Astrocyte of the cerebellum (primary cell): ENCODE data around the gene CKM.
"Not testable (repeated sequence)": the region's sequence is repeated elsewhere in the genome, so short reads cannot be mapped to it uniquely, and the experiment has no call there.

Experiments
- DNase-seq: peaks from one replicate; pipeline ENCODE4 v3.0.0-alpha.2; 2011; ENCODE audit warnings: low read depth
- H3K4me3 ChIP-seq: 2 replicates; pipeline ENCODE4 v1.5.1; 2011; ENCODE audit warnings: mild to moderate bottlenecking, low read depth, low read length, moderate library complexity
- CTCF ChIP-seq: IDR thresholded peaks from 2 replicates; pipeline ENCODE4 v1.5.1; 2012; ENCODE audit warnings: low read length, low read depth, moderate library complexity, mild to moderate bottlenecking; ENCODE audit errors: missing control alignments
- in situ Hi-C: cut with HindIII; loops from 2 replicates; pipeline ENCODE4 v1.10.0; 2017; ENCODE audit warnings: low sequenced_read_pairs

Gene CKM

GRCh38 chr19:45273521-45273855 is 49.2 kb downstream of the CKM start:
- TF ChIP-seq CTCF = no peak
- in situ Hi-C loops = no loop called here
- H3K4me3 ChIP-seq = no peak overlapping the region
- DNase-seq = no peak

- no peak overlapping the region for H3K4me3 ChIP-seq
- in situ Hi-C loops = no loop called here
- DNase-seq = no peak
- TF ChIP-seq CTCF = no peak
Measured at GRCh38 chr19:45271735-45272108, 51.0 kb downstream of the CKM start.

- no peak for TF ChIP-seq CTCF
Measured at GRCh38 chr19:45271098-45271734, 51.5 kb downstream of the CKM start.

GRCh38 chr19:45269939-45270338 is 52.7 kb downstream of the CKM start:
- in situ Hi-C loops, DNase-seq, H3K4me3 ChIP-seq: not testable (repeated sequence)

More at GRCh38 chr19:45271098-45271734, 51.5 kb downstream of the CKM start:
- in situ Hi-C loops = no loop called here
- DNase-seq = no peak
- no peak overlapping the region for H3K4me3 ChIP-seq

GRCh38 chr19:45267296-45267695 is 55.4 kb downstream of the CKM start:
- TF ChIP-seq CTCF = no peak

GRCh38 chr19:45265375-45265774 is 57.3 kb downstream of the CKM start:
- no peak for TF ChIP-seq CTCF
- no peak overlapping the region for H3K4me3 ChIP-seq
- in situ Hi-C loops = no loop called here
- no peak for DNase-seq

More at GRCh38 chr19:45267296-45267695, 55.4 kb downstream of the CKM start:
- H3K4me3 ChIP-seq = no peak overlapping the region
- no peak for DNase-seq
- in situ Hi-C loops = no loop called here

GRCh38 chr19:45264781-45265317 is 57.8 kb downstream of the CKM start:
- in situ Hi-C loops = no loop called here
- DNase-seq = no peak
- H3K4me3 ChIP-seq = no peak overlapping the region
- no peak for TF ChIP-seq CTCF
